Thoracic aorta (tissue), 2 donors: ENCODE data around the gene CHST11. TPM values are rescaled to one million over a fixed set of nuclear protein-coding genes. Genes with fewer than 3 reads are reported as not detected.

Source experiments
- ATAC-seq: fragments of 150-250 bp; one replicate; pipeline ENCODE4 v1.8.0; 2017; ENCODE audit warnings: low read depth; ENCODE audit not compliant: insufficient number of reproducible peaks, low FRiP score
- DNase-seq: peaks from one replicate; pipeline ENCODE4 v3.0.0-alpha.2; 2020; ENCODE audit warnings: low spot score
- H3K27ac ChIP-seq, 2 donors: fragments of 200-600 bp; sonication (generic); 1 replicate in 1 of 2; 2 replicates in 1 of 2; pipeline ENCODE4 v1.5.1; 2016; ENCODE audit warnings: mild to moderate bottlenecking in 2 of 2, moderate library complexity in 2 of 2
- H3K27me3 ChIP-seq: fragments of 200-600 bp; sonication (generic); replicated peaks from 2 replicates; pipeline ENCODE4 v1.6.0; 2016; ENCODE audit warnings: mild to moderate bottlenecking; ENCODE audit not compliant: insufficient read depth
- H3K36me3 ChIP-seq: fragments of 200-600 bp; sonication (generic); one replicate; pipeline ENCODE4 v1.5.1; 2016
- H3K4me1 ChIP-seq, 2 donors: fragments of 200-600 bp; sonication (generic); 1 replicate in 1 of 2; 2 replicates in 1 of 2; pipeline versions ENCODE4 v1.5.1 to v1.6.0; 2016; ENCODE audit warnings: low read depth in 2 of 2, mild to moderate bottlenecking in 1 of 2; ENCODE audit not compliant: control insufficient read depth in 1 of 2
- H3K4me3 ChIP-seq: fragments of 200-600 bp; sonication (generic); 2 replicates; pipeline ENCODE4 v1.5.1; 2016; ENCODE audit warnings: mild to moderate bottlenecking
- H3K9me3 ChIP-seq: fragments of 200-600 bp; sonication (generic); 2 replicates; pipeline ENCODE4 v1.5.1; 2016
- CTCF ChIP-seq: fragments of 200-600 bp; sonication (generic); IDR thresholded peaks from one replicate; pipeline ENCODE4 v1.5.1; 2019; ENCODE audit warnings: antibody characterized with exemption
- total RNA-seq, 2 donors: library from RNA; depleted of rRNA; stranded (reverse); fragments of >200 nt; gene quantifications; one replicate each; pipeline versions ENCODE4 v1.1.0 to v1.2.3, GENCODE V29; 2016

The CHST11 gene
- total RNA-seq, 2 donors from 2014 or later = 41.9 to 79.3 TPM

DNA sequence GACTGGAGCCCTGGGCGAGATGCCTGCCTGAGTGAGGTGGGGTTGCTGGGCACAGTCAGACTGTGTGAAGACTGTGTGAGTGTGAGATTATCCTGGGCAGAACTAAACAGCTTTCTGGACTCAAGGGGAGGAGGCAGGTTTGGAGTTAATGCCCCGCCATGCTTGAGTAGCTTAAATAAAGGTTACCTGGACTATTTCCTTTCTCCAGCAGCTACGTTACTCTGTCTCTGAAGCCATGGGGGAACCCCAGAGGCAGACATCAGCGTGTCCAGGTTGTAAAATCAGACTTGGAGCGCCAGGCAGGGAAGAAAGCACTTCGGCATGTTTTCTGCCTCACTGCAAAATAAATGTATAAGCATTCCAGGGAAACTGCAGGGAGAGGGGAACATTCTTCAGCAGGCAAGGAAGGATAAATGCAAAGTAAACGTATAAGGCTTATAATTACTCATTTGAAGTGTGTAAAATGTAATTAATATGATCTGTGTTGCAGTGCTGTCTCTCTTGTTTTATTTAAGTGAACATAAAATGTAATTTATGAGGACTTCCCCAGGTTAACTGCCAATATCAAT, 129.7 kb downstream of the CHST11 start:
- no peaks in the 10 kb centered on the region for H3K27me3 ChIP-seq
- H3K4me1 ChIP-seq = peaks cover 0 to 15% of the 10 kb centered on the region in 2 donors
- no peaks in the 10 kb centered on the region for H3K9me3 ChIP-seq
- no peak overlapping the region for H3K27ac ChIP-seq
- no peak for ATAC-seq
- H3K4me3 ChIP-seq = no peak overlapping the region
- no peaks in the 10 kb centered on the region for H3K36me3 ChIP-seq
- no peak for DNase-seq
- no peak for TF ChIP-seq CTCF

DNA sequence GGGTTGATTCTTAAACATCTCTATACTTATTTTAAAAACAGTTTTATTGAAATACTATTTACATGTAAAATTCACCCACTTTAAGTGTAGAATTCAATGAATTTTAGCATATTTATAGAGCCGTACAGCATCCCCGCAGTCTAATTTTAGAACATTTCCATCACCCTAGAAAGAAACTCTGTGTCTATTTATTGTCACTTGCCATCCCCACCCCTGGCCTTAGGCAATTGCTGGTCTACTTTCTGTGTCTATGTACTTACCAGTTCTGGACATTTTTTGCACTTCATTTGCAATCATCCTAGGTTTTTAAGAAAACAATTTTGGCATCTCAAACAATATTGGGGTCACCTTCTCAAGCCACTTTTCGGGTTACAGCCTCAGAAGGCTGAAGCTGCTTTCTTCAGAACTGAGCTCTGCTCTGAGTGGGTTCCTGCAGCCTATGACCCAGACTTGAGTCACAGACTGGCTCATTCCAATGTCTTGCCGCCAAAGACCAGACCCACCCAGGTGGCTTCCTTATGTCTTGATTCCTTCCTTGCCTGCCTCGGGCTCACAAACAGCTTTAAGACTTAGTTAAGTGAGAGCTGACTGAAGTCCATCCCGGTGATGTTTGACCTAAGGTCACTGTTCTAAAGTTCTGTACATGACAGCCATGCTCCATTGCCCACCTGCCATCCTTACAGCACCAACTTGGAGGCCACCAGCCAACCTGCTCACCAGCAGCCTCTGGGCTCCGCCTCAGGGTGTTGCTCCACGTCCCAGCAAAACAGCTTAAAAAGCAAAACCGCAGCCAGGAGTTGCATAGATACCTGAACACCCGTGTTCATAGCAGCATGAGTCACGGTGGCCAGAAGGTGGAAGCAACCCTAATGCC, 131.5 kb downstream of the CHST11 start:
- peaks cover 0 to 15% of the 10 kb centered on the region in 2 donors for H3K4me1 ChIP-seq
- no peak overlapping the region for H3K27ac ChIP-seq
- no peaks in the 10 kb centered on the region for H3K36me3 ChIP-seq
- ATAC-seq (no peak), DNase-seq (no peak)
- no peak overlapping the region for H3K4me3 ChIP-seq
- H3K9me3 ChIP-seq = no peaks in the 10 kb centered on the region
- H3K27me3 ChIP-seq = no peaks in the 10 kb centered on the region
- no peak for TF ChIP-seq CTCF

GRCh38 chr12:104588921-104589590, 132.3 kb downstream of the CHST11 start:
- Histone ChIP-seq H3K36me3 (no peaks in the 10 kb centered on the region), H3K27me3 (no peaks in the 10 kb centered on the region), H3K4me3 (no peak overlapping the region), H3K4me1 (peaks cover 0 to 15% of the 10 kb centered on the region in 2 donors), H3K27ac (no peak overlapping the region), H3K9me3 (no peaks in the 10 kb centered on the region)
- ATAC-seq (no peak), DNase-seq (no peak)
- TF ChIP-seq CTCF = no peak

- no peak for TF ChIP-seq CTCF
- H3K9me3 ChIP-seq = no peaks in the 10 kb centered on the region
- H3K27ac ChIP-seq = no peak overlapping the region
- ATAC-seq = no peak
- no peak for DNase-seq
- H3K4me1 ChIP-seq = peaks cover 0 to 18% of the 10 kb centered on the region in 2 donors
- H3K4me3 ChIP-seq = no peak overlapping the region
- H3K36me3 ChIP-seq = no peaks in the 10 kb centered on the region
- H3K27me3 ChIP-seq = no peaks in the 10 kb centered on the region
Observed at GRCh38 chr12:104590022-104590421, 133.3 kb downstream of the CHST11 start.

- TF ChIP-seq CTCF = no peak
- Histone ChIP-seq H3K4me3 (no peak overlapping the region), H3K4me1 (peaks cover 0 to 22% of the 10 kb centered on the region in 2 donors), H3K27me3 (no peaks in the 10 kb centered on the region), H3K36me3 (no peaks in the 10 kb centered on the region), H3K27ac (no peak overlapping the region), H3K9me3 (no peaks in the 10 kb centered on the region)
- no peak for ATAC-seq
- DNase-seq = no peak
Observed at GRCh38 chr12:104591257-104591885, 134.6 kb downstream of the CHST11 start.
